GM12891 (cell line): ENCODE results near the gene LRRN4CL.

Experiments
- PAX5 ChIP-seq: IDR thresholded peaks from 2 replicates; pipeline ENCODE4 v1.6.1; 2011; ENCODE audit warnings: low read length, moderate library complexity, mild to moderate bottlenecking; ENCODE audit not compliant: insufficient read depth, severe bottlenecking
- POLR2A ChIP-seq: IDR thresholded peaks from 2 replicates; pipeline ENCODE4 v1.6.1; 2011; ENCODE audit warnings: low read depth, low read length, control low read depth
- POLR2AphosphoS5 ChIP-seq: IDR thresholded peaks from 2 replicates; pipeline ENCODE4 v1.6.1; 2011; ENCODE audit warnings: low read depth, low read length, control low read depth
- SPI1 ChIP-seq: IDR thresholded peaks from 2 replicates; pipeline ENCODE4 v1.6.1; 2011; ENCODE audit warnings: low read depth, low read length, control low read depth
- TAF1 ChIP-seq: IDR thresholded peaks from 2 replicates; pipeline ENCODE4 v1.6.1; 2011; ENCODE audit warnings: low read depth, low read length, control low read depth

DNA sequence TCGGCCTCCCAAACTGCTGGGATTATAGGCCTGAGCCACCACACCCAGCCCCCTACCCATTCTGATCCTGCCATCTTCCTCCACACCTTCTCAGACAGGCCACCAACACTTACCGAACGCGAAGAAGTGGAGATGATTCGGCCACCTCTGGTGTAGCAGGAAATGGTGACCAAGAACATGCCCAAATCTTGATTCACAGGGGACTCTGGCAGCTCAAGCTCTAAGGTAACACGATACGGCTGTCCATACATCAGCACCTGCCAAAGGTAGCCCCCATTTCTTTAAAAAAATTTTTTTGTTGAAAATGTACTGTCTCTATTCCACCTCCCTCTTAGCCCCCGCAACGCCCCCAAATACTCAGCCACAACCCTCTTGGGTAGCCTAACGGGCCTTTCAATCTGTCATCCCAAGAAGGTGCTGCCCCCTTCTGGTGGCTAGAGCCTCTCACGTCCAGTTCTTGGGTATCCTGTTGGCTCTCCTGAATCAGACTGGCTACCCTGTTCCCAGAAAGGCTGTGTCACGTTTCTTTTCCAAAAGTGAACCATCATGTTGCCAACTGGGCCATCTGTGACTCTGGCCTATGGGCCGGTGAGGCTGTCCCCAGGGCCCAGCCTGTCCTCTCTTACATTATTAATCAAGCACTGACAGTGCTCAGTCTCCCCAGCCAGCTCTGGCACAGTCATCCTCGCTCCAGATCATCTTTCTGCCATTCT is 5.3 kb upstream of the LRRN4CL start:
- no peak for TF ChIP-seq POLR2A
- TF ChIP-seq POLR2AphosphoS5, result no peak
- no peak for TF ChIP-seq TAF1
- no peak for TF ChIP-seq SPI1
- no peak for TF ChIP-seq PAX5
